Stimulated activated CD4-positive, alpha-beta T cell treated with anti-CD3 and anti-CD28 coated beads, Interleukin-1b, Interleukin-23, amount 100 ng/mL, for 48 hours (primary cell): ENCODE data around the gene SKAP1.
"Not testable (repeated sequence)": the region's sequence is repeated elsewhere in the genome, so short reads cannot be mapped to it uniquely, and the experiment has no call there.

Experiments
- DNase-seq: peaks from one replicate; pipeline ENCODE4 v3.0.0-alpha.2; 2020

SKAP1 gene

DNA sequence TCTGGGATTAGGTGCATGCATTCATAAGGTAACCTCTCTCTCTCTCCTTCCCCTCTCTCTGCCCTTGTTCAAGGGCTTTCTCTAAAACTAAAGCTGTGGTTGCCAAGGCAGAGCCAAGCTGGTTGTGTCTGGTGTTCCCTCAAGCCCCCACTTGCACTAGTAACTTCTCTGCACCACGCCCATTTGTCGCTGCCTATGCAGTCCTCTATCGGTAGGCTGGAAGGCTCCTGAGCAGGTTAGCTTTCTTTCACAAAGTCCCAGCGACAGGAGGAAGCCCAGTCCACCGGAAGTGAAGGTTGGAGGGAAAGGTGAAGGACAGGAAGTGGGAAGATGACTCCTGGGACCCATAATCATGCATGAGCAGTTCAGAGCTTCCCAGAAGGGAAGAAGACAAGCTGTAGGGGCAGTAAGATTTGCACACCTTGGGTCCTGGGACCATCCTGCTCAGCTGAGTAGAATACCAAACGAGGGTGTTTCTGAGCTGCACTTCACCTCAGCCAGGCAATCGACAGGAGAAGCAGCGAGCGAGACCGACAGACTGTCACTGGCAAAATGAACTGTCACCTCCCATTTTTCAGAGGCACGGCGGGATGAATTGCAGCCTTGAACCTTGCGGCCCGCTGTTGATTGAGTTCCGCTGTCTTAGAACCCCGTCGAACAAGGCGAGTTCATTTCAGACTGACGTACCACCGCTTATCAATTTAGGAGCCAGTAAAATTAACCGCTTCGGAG lies 14.7 kb upstream of the SKAP1 start:
- DNase-seq, result peak; percentile 29

DNA sequence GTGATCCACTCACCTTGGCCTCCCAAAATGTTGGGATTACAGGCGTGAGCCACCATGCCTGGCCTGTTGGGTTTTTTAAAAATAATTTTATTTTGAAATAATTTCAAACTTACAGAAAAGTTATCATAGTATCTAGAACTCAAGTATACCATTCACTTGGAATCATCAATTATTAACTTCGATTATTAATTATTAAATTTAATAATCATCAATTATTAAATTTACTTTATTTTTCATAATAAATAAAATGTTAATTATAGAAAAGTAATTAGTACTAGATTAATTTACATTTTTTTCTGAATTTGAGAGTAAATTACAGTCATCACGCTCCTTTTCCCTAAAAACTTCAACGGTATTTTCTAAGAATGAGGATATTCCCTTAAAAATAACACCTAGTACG lies 13.7 kb upstream of the SKAP1 start:
- DNase-seq, result no peak

DNA sequence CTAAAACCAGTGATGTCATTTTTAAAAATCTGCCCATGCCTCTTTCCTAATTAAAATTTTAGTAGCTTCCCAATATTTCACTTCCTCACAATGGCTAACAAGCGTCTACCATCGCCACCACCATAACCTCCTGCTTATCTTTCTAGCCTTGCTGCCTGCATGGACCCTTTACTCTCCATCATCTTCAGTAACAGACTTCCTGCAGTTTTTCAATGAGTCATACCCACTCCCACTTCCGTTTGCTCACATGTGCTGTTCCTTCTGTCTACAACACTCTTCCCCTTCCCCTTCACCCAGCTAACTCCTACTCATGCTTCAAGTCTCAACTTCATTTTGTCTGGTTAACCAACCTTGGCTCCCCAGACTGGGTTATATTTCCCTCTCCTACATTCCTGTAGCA lies 12.8 kb upstream of the SKAP1 start:
- no peak for DNase-seq

DNA sequence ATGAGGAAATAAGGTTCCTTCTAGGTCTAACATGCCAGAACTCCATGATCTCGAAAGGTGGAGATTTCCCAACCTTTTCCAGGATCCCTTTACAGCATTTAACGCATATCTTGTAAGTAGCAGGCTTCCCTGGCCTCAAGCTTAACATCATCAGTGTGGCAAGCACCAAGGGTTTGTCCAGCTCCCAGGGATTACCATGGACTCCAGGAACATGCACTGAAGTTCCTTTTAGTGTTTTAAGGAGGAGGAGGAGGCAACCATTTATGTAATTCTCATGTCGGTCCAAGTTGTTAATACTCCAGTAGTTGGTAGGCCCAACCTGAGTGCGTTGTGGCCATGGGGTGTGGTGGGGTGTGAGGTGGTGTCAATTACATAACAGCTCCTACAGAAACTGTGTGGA lies 11.8 kb upstream of the SKAP1 start:
- DNase-seq, result no peak

DNA sequence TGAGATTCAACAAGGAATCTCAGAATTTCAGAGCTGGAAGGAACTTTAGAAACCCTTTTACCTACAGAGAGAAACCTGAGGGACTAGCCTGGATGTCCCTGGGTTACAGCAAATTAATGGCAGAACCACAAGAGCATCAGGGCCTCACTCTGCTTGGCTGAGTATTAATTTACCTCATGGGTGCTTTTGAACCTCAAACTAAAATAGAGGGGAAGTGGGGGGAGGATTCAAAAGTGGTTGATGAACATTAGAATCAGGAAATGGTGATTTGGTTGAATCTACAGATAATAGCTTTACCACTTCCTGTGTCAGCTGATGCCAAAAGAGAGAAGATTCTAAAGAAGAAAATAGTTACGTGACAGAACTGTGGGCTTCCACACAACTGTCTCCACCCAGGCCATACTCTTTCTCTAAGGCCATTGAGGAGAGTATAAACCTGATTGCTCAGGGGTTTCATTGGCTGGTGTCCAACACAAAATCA lies 11.3 kb upstream of the SKAP1 start:
- DNase-seq, result no peak

DNA sequence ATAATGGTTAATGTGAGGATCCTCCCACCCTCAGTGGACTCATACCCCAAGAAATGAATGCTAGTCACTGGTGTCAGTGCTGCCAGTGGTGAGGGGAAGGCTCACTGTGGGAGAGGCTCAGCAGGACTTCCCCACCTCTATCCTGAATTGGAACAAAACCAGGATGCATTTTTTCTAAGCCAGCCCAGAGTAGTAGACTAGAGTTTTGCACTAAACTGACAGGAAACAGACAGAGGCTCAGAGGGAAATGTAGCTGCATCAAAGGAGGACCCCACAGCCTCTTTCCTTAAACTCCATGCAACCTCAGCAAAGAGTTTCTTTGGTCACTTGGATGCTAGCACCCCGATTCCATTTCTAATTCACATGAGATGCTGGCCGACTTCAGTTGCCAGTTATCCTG lies 10.7 kb upstream of the SKAP1 start:
- DNase-seq, result no peak

DNA sequence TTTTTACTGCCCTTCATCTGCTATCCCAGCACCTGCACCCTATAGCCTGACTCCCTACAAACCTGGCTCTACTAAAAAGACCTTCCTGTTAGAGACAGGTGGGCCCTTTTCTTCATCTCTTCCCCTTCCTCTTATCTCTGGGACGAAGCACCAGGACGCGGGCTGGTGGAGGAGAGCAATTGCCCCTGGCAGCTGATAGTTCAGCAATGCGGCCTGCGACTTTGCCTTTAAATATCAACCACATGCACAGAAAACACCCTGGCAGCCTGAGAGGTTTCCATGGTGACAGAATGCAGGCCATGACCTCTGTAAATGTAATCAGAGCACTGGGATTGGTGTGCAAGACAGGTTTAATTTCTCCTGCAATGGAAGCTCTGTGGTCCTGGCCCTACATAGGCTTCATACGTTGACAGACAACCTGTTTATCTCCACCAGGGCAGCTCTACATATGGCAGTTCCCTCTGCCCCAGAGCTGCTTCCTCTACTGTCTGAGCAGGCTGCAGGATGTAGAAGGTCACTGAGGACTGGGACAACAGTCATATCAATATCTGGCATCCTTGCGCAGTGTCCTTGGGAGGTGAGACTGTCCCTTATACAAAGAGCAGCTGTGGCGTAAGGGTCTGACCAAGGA lies 10.0 kb upstream of the SKAP1 start:
- DNase-seq, result peak; percentile 32

DNA sequence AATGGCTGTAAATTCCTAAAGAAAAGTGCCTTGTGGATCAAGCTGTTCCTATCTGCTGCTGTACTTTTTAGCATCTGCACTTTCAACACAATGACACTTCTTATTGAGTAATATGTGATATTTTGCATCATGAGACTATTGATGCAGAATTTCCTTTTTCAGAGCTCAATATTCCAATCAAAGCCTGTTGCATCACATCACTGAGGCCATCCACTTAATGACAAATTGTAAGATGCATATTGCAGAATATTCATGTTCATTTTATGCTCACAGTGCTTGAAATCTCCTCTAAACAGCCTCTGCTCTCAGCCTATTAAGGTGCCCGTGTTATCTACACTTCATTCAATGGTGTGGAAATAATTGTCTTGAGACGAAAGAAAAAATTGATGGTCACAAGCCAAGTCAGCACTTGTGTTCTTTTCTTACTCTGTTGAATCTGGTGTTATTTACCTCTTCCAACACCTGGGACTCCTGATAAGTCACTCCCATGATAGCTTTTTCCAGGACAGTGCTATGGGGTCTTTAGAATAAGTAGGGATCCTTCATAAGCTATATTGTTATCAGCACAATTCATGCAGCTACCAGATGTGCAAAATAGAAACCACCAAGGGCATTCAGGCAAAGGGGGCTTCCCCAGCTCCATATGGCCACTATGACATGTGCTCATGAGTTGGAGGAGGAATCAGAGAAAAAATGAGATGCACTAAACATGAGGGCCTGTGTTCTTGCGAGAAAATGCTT lies 9.3 kb upstream of the SKAP1 start:
- peak; percentile 53 for DNase-seq

DNA sequence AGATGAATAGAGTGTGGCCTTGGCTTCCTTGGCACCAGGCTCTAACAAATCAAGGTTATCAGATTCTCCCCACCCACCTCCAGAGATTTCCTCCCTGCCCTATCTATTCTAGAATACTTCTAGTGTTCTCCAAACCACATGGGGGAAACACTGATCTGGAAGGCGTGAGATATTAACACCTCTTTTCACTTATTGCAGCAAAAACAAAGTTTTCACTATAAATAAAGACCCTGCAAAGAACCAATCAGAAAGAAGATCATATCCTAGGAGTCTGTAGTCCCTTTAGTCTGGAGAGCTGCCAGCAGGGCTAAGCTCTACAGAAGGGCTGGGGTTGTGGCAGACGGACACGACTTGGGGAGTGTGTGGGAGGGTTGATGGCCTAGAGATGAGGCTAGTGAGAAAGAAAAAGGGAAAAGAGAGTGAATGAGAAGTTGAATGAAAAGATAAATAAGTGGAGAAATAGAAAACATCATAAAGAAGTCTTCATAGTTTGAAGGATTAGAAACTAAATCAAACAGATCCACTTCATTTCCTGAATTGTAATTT lies 8.6 kb upstream of the SKAP1 start:
- DNase-seq, result no peak

DNA sequence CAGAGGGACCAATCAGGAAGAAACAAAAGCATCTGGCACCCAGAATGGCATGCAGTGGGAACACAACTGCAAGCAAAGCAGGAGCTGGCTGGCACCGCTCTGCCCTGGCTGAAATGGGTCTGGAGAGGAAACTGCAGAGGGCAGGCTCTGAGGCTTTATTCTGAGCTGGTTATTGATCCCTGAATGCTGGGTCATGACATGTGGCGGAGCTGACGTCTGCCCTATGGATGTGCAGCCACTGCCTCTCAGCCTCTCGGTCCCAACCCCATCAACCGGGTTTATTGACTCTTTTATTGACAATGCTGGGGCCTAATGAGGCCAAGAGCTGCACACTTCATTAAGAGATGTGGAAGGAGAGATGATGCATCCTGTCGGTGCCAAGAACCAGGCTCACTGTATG lies 3.9 kb upstream of the SKAP1 start:
- DNase-seq, result no peak

DNA sequence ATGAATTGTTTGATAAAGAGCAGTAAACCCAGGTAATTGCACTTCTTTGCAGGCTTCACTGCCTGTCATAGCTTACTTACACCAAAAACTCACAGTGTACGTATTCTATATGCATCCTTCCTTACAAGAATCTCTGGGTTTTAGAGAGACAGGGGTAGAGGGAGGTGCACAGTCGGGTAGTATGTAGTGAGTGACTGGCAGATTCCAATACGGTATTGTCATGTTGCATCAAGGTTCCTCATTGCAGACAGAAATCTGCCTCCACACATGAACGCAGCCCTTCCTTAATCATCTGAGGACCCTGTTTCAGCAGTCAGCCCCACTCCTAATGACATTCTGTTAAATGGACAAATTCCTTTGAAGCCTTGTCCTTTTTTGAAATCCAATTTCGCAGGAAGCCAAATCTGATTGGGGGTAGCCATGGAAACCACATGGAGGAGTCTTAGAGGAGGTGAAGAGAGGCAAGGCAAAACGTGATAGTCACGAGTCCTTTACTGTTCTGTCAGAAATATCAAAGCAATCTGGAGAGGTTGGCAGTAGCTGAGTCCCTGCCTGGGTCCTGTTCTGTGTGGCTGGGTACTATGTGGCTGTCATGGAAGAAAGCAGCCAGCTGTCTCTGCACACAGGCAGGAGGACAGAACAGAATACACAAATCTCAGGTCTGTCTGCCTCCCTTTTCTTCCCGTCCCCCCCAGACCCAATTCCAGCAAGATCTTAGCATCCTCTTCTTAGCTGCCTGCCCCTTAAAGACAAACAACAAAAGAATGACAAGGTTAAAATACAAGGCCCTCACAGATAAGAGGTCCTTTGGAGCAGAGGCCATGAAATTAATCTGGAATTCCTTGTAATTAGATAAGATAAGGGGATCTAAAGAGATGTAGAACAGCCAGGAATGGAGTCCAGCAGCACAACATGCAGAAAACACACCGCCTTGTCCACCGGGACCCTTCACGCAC lies 3.1 kb upstream of the SKAP1 start:
- no peak for DNase-seq

DNA sequence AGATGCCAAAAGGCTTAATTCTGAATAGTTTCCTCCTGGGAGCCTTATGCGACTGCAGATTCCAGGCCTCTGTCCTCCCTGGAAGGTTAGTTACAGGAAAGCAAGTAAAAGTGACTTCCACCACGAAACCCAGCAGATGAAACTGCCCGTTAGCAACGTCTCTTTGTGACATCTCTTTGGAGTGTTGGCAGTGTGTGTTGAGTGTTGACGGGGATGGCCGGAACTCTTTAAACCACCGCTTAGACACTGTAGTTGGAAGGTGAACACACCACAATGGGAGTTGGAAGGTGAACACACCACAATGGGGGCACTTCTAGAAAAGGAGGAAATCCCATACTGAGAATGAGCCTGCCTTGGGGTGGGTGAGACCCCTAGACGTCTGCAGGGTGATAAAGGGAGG lies 858 bp downstream of the SKAP1 start:
- DNase-seq, result peak; percentile 23

DNA sequence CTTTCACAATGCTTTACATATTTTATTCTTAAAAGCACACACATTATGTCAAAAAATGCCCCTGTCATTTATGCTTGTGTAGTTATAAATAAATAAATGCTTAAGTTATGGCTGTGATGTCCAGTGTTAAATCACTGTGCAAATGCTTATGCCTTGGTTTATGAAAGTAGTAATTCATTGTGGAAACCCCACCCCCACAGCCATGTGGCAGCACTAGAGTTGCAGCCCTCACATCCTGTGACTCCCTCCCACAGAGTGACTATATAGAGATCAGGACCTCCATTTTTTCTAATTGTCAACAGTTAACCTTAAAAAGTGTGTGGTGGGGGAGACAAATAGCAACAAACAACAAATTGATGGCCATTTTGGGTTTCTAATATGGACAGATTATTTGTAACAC lies 2.4 kb downstream of the SKAP1 start:
- peak; percentile 72 for DNase-seq

DNA sequence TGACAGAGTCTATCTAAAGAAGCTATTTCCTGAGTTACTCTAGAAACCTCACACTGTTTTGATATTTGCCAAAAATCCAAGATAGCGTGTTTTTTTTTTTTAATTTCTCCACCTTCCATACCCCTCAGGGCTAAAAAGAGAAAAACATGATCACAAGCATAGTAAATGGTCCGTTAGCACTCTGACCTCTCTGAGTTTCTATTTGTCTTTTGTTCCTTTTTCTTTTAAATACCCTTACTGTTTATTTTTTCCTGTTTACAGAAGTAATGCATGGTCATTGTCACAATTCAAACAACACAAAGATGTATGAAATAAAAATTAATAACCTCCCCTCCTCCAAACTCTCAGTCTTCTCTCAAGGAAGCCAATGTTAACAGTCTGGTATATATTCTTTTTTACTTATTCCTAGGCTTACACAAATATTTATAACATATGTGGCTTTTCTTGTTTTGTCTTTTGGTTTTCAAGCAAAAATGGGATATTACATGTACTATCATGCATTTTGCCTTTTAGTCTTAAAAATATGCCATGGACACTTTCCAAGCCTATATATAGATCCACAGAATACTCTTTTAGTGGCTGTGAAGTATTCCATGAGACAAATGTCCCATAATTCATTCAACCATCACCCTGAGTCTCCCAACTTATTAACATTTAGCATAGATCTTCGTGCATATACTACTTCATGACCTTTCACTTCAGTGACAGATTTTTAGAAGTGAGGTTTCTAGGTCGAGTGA lies 3.1 kb downstream of the SKAP1 start:
- no peak for DNase-seq

DNA sequence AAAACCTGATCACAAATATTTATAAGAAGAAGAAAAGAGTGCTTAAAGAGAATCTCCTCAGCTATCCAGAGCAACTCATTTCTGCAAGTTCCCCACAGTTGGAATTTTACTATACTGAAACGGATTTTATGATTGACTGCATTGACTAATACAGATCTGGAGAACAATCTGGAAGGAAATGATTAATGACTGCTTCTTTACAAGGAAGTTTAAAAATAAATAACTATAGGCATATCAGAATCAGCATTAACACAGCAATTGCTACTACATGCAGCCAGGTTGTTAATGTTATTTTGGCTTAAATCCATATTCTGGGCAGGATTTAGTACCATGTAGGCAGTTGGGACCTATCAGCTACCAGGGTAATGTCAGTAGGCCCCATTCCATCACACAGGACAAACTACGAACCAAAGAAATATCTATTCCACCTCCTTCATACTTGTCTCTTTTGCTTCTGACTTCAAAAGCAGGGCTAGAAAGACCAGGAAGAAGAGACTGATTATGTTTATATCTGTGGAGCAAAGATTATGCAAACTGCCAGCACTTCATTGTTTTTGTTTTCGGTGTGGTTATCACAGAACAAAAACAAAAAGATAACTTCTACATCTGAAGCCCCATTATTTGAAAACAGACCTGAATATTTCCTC lies 3.9 kb downstream of the SKAP1 start:
- no peak for DNase-seq

DNA sequence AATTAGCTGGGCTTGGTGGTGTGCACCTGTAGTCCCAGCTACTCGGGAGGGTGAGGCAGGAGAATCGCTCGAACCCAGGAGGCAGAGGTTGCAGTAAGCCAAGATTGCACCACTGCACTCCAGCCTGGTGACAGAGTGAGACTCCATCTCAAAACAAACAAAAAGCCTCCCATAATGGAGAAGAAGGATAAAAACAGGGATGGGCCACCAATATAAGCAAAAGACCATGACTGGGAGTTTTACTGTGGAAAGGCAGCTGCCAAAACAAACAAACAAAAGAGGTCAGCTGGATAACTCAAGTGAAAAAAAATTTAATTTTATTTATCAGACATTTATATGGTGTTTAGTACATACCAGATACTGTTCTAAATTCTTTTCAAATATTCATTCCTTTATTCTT lies 8.0 kb downstream of the SKAP1 start:
- DNase-seq, result not testable (repeated sequence)

DNA sequence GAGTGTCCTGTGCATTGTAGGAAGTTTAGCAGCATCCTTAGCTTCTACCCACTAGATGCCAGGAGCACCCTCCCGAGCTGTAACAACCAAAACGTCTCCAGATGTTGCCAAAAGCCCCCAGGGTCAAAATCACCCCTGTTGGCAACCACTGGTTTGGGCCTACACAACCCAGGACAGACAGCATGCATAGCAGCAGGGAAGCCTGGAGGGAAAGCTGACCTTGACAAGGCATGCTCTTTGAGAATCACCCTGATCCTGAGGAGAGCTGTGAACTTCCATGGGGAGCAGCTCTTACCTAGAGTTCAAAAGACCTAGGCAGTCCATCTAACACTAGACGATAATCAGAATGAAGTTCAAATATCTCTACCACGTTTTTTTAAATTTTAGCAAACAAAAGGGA lies 9.2 kb downstream of the SKAP1 start:
- no peak for DNase-seq

DNA sequence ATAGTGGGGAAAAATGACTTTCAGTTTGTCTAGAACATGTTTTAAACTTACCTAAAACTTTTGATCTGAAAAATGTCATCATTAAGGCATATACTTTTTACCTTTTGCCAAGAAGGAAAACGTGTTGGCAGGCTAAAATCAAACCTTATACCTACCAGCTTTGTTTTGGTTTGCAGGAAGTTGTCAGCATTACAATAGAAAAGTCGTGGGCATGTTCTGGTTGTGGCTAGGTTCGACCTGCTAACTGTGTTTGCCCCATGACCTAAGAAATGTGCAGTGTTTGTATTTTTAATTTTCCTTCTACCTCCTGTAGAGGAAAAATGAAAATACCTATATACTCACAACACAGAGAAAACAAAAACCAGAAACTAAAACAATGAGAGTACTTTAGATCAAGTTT lies 13.0 kb downstream of the SKAP1 start:
- DNase-seq, result no peak

DNA sequence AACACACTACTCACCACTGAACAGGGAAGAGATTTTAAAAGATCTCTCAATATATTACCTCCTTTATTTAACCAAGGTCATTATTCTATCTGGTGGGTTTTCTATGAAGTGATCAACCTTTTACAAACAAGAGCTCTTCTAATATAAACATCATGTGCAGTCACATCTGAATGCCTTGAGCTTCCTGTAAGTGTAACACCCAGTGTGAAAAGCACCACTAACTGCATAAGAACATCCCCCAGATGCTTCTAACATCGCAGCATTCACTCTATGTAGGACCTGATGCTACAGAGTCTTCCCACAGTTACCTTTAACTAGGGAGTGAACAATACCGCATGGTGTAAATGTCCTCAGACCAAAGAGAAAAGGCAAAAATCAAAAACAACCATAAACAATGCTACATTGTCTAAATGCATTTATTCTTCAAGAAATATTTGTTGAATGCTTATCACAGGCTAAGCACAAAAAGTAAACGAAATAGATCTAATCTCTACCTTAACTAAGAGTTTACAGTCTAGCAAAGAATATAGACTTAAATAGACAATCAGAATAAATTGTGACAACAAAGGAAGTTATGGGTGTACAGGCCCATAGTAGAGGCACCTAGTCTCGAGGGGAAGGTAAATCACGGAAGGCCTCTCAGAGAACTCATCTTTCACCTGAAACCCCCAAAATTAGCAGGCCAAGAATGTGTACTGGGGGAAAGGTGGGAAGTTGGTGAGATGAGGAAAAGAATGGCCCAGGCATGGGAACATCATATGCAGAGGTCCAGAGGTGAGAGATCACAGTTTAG lies 16.2 kb downstream of the SKAP1 start:
- no peak for DNase-seq

DNA sequence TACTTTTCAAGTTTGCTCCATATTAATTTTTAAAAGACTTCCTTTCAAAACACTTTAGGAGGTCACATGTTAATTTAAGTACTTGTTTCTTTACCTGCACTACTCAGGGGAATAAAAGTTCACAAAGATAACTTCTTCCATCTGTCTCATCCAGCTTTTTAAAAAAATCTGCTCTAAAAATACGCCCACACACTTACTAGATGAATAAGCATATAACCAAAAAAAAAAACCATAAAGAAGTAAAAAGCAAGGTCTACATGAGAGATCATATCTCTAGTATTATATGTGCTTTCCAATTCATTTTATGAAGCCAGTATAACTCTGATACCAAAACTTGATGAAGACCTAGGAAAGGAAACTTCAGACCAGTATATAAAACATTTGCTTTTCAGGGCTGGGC lies 17.2 kb downstream of the SKAP1 start:
- DNase-seq, result no peak
